Sciatic nerve (tissue), 2 donors: Measurements from ENCODE around the gene ZNF775. TPM values are rescaled to one million over a fixed set of nuclear protein-coding genes. Genes with fewer than 3 reads are reported as not detected.

Experiments used
- ATAC-seq: fragments of 200-7000 bp; cut with Tn5 transposase; one replicate; pipeline ENCODE4 v1.9.1; 2020; ENCODE audit warnings: mild to moderate bottlenecking, moderate library complexity
- DNase-seq: peaks from one replicate; pipeline ENCODE4 v3.0.0-alpha.2; 2020; ENCODE audit warnings: low spot score
- intact Hi-C: fragments of 100-400 bp; cut with DNase I; formaldehyde crosslinking; loops from one replicate; pipeline ENCODE4 v1.14.2; 2022
- total RNA-seq: library from RNA; stranded (reverse); fragmentation: NEBNext Ultra II Directional; extraction: Animal tissue kit (Norgen Biotek cat#: 25700); gene quantifications from one replicate; pipeline ENCODE4 v1.2.1, GENCODE V29; 2021
- donor health status: DM: no; HTN: no; CAD: no.
- donor health status: DM: no; HTN: no; CAD: no.

Gene ZNF775
- total RNA-seq, 1 donor from 2014 or later: 11.1 TPM

DNA sequence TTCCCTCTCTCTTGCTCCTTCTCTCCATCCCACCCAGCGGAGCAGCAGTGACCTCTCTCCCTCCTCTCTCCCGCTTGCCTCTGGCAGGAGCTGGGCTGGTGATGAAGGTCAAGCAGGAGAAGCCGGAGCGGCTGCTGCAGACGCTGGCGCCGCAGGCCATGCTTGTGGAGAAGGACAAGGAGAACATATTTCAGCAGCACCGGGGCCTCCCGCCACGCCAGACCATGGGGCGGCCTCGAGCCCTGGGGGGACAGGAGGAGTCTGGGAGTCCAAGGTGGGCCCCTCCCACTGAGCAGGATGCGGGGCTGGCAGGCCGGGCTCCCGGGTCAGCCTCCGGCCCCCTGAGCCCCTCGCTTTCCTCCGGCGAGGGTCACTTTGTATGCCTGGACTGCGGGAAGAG, 17.3 kb downstream of the ZNF775 start:
- intact Hi-C loops: no loop called here
- no peak for DNase-seq
- peak; percentile 31 for ATAC-seq

GRCh38 chr7:150396851-150397260, 17.7 kb downstream of the ZNF775 start:
- intact Hi-C loops: no loop called here
- DNase-seq (no peak), ATAC-seq (no peak)

DNA sequence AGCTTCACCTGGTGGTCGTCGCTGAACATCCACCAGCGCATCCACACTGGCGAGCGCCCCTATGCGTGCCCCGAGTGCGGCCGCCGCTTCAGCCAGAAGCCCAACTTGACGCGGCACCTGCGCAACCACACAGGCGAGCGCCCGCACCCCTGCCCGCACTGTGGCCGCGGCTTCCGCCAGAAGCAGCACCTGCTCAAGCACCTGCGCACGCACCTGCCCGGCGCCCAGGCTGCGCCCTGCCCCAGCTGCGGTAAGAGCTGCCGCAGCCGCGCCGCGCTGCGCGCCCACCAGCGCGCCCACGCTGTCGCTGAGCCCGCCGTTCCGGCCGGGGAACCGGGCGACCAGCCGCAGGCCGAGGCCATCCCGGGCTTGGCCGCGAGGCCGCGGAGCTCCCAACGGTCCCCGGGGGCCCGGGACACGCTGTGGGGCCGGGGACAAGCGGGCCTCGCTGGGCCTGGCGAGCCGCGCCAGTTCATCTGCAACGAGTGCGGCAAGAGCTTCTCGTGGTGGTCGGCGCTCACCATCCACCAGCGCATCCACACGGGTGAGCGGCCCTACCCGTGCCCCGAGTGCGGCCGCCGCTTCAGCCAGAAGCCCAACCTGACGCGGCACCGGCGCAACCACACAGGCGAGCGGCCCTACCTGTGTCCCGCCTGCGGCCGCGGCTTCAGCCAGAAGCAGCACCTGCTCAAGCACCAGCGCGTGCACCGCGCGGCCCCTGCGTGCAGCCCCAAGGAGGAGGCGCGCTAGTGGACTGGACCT, 18.4 kb downstream of the ZNF775 start:
- intact Hi-C loops: no loop called here
- ATAC-seq (no peak), DNase-seq (no peak)

DNA sequence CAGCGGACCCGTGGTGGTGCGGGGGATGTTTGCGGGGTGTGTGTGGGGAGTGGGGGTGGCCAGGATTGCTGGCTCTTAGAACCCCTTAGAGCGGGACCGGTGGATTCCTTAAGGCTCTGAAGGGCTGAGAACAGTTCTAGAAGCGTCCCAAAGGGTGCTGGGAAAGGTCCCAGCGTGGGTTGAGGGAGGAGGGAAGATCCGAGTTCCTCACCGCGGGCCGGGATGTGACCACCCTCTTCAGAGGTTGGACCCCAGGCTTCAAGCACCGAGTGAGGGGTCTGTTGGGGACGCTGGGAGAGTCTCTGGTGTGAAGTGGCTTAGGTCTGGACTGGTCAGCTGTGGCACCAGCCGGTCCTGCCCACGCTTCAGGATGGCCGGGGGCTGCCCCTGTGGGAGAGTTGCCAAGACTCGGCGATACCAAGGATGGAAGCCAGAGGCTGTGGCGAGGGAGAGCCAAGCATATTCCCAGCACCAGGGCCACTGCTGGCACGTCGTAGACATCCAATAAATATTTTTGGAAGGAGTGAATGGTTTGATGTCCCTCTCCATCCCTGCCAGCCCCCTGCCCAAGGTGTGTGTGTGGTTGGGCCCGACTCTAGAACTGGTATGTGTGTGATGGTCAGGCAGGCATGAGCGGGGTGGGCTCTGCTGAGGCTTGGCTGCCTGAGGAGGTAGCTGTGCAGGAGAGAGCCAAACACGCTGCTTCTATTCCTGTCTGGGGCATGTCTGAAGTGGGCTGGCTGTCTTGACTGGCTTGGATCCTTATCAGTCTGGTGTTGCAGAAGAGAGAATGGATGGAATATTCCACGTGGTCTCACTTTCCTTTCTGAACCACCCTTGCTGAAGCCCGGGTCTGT, 19.2 kb downstream of the ZNF775 start:
- DNase-seq (no peak), ATAC-seq (no peak)
- intact Hi-C loops: no loop called here

DNA sequence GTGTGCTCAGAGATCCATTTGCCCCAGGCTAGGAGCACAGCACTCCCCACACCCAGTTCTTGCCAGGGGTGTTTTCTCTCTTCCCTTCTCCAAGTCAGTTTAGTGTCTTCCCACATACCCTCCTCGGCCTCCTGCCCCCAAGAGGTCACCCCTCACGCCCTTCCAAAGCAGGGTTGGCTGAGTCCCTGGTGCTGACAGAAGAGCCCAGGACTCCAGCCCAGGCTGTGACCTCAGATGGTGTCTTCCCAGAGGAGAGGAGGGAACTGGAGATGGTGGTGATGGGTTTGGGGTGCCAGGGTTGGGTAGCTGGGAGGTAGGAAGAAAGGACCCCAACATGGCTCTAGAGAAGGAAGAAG, 19.8 kb downstream of the ZNF775 start:
- intact Hi-C loops: no loop called here
- DNase-seq (no peak), ATAC-seq (no peak)

- intact Hi-C loops: no loop called here
- no peak for ATAC-seq
- no peak for DNase-seq
Measured at GRCh38 chr7:150399421-150400007, 20.4 kb downstream of the ZNF775 start.

DNA sequence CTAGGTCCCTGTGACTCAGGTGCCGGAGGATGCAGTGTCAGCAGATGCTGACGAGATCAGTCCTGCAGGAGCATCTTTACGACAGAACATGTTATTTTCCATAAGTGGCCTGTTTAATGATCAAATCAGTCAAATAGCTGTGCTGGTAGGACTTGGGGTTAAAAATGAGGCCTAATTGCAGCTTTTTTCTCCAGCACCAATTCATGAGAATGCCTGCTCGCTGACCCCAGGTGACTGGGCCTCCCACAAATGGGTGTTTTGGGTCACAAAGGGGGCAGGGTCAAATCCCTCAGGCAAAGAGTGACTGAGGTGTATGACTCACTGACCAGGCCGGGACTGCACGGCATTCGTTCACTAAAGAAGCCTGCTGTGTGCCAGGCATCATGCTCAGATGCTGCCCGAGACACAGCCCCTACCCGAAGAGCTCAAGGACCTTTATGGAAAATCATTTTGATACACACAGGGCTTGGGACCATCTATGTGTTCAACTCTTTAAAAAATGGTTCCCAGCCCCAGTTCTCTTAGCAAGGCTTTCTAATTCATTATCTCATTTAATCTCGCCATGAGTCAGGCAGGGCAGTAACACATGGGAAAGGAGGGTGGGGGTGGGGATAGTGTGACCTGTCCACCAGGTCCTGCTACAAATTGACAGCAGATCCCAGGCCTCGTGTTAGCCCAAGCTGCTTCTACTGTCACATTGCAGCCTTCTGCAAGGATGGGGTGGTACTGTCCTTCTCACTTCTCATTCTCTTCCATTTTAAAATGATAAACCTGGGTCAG, 21.1 kb downstream of the ZNF775 start:
- DNase-seq (peak; percentile 33), ATAC-seq (no peak)
- intact Hi-C loops: no loop called here

- intact Hi-C loops: no loop called here
- no peak for ATAC-seq
- DNase-seq: peak; percentile 42
Measured at GRCh38 chr7:150400788-150401423, 21.8 kb downstream of the ZNF775 start.

DNA sequence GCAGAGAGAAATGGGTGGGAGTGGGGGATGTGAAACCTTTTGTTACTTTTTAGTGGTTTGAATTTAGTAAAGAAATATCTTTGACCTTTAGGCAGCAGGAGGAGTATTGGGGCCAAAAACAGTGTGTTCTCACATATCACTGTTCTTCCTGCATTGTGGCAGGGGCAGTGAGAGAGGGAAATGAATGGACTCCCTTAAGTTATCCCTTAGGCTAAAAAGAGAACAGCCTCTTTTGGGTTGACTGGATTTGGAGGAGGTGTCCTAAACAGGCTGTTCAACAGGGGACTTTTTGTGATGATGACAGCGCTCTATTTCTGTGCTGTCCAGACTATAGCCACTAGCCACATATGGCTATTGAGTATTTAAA, 22.3 kb downstream of the ZNF775 start:
- ATAC-seq (no peak), DNase-seq (no peak)
- intact Hi-C loops: no loop called here

GRCh38 chr7:150401861-150402631, 22.9 kb downstream of the ZNF775 start:
- DNase-seq (peak; percentile 15), ATAC-seq (no peak)
- intact Hi-C loops: no loop called here

DNA sequence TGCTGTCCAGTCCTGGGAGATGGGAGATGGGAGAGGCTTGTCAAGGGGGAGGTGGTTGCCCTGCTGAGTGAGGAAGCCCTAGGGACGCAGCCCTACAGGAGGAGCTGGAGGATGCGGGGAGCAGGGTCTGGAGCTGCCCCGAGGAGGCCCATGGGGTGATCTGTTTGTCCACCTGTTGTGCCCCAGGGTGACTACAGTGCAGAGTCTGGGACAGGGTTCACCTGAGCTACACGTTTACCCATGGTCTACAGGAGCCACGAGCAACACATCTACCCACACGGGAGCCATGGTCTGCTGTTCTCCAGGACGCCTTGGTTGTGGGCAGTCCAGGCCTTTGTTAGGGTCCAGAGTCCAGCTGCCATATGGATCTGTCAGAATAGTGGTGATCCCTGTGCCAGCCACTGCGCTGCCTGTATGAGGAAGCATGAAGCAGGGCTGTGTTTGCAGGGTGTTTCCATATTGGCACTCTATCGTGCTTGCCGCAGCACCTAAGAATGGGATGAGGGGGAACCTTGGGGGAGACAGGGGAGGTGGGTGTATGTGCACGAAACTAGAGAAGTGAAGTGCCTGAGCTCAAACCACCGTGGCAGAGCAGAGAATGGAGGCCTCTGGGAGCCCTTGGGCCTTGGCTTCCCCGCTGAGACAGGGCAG, 23.7 kb downstream of the ZNF775 start:
- peak; percentile 47 for DNase-seq
- intact Hi-C loops: no loop called here
- ATAC-seq: no peak

GRCh38 chr7:150403376-150404171, 24.4 kb downstream of the ZNF775 start:
- ATAC-seq: no peak
- peak; percentile 57 for DNase-seq

GRCh38 chr7:150404172-150404804, 25.2 kb downstream of the ZNF775 start:
- DNase-seq: peak; percentile 42
- intact Hi-C loops: no loop called here
- no peak for ATAC-seq

More at GRCh38 chr7:150403376-150404171, 24.4 kb downstream of the ZNF775 start:
- intact Hi-C loops: no loop called here

DNA sequence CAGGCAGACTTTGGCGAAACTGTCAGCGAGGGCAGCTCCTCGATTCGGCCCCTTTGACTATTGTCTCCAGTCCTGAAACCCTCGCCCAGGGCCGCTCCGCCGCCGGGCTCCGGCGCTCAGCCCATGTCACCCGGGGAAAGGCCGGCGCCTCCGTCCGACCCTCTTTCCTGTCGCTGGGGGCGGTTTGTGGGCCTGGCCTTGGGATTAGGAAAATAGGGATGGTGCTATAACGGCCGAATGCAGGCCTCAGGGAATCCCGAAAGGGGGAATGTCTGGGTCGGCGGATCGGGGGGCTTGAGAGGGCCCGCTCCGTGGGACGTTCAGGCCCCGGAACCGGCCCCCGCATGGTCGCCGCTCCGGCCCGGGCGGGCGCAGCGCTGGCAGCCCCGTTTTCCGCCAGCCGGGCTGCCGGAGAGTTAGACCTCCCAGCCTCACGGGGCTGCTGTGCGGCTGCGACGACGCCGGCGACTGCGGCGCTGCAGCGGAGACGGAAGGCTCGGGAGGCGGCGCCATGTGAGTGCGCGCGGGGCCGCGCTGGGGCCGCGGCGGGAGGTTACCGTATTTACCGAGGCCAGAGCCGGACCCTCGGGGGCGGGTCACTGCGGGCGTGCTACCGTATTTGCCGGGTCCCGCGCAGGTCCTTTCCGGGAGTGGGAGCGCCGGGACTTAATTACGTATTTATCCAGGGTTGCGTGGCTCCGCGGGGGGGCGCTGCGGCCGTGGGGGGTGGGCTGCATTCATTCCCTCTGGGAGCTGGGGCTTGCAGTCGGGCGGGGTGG, 25.9 kb downstream of the ZNF775 start:
- intact Hi-C loops: no loop called here
- peak; percentile 93 for DNase-seq
- peak; percentile 93 for ATAC-seq

- ATAC-seq (peak; percentile 65), DNase-seq (no peak)
- intact Hi-C loops: no loop called here
Measured at GRCh38 chr7:150405584-150406311, 26.6 kb downstream of the ZNF775 start.
